ENCODE data around the gene RPL18A. TPM values are rescaled to one million over a fixed set of nuclear protein-coding genes. Genes with fewer than 3 reads are reported as not detected.

RPL18A gene
- total and polyA plus RNA-seq, 12 donors, result 345 to 2,121 (median 1,380) TPM

GRCh38 chr19:17847538-17848366, 12.0 kb upstream of the RPL18A start, which contains the start of gene JAK3:
Gene JAK3, minus strand, starts transcription at chr19:17847982. Its CDS starts 3,565 bp downstream, at chr19:17844417.
- Histone ChIP-seq H3K27ac (peak within 1 kb of the TSS in 4 of 5 donors; percentile 21 to 89 (median 72)), H3K9me3 (replicated peaks in 1 of 3) (no peaks in the 10 kb centered on the region), H3K36me3 (replicated peaks in 1 of 2) (no peaks in the 10 kb centered on the region), H3K27me3 (no peaks in the 10 kb centered on the region), H3K4me3 (peak within 1 kb of the TSS in 1 of 4 donors; percentile 48), H3K4me1 (replicated peaks in 1 of 2) (peaks cover 0 to 8% of the 10 kb centered on the region in 2 donors)
- peak in 5 of 7 donors; percentile 46 to 63 (median 57) for DNase-seq
- 8 to 13% (median 10%) methylated on average over 18 to 40 of the region's 40 CpGs for WGBS, 4 donors
- intact Hi-C loops (cut with DNase I), result no loop called here
- TF ChIP-seq CTCF (IDR thresholded peaks at IDR 0.05) (no peak), POLR2A (IDR thresholded peaks at IDR 0.05) (no peak)

GRCh38 chr19:17848595-17849292, 11.0 kb upstream of the RPL18A start:
- no peaks in the 10 kb centered on the region for H3K36me3 ChIP-seq (replicated peaks in 1 of 2)
- intact Hi-C loops (cut with DNase I), result no loop called here
- 80 to 84% (median 82%) methylated on average over 14 of the region's 14 CpGs for WGBS, 4 donors
- H3K4me3 ChIP-seq, result no peak overlapping the region
- H3K9me3 ChIP-seq (replicated peaks in 1 of 3), result no peaks in the 10 kb centered on the region
- DNase-seq, result no peak
- H3K27ac ChIP-seq, result peak overlapping the region in 2 of 5 donors; percentile 88 to 89
- no peak for TF ChIP-seq POLR2A (IDR thresholded peaks at IDR 0.05)
- no peak for TF ChIP-seq CTCF (IDR thresholded peaks at IDR 0.05)
- H3K27me3 ChIP-seq, result no peaks in the 10 kb centered on the region
- H3K4me1 ChIP-seq (replicated peaks in 1 of 2), result peaks cover 0 to 8% of the 10 kb centered on the region in 2 donors

GRCh38 chr19:17854061-17854460, 5.6 kb upstream of the RPL18A start:
- TF ChIP-seq CTCF (IDR thresholded peaks at IDR 0.05) (no peak), POLR2A (IDR thresholded peaks at IDR 0.05) (no peak)
- intact Hi-C loops (cut with DNase I), result loop anchor here in 1 of 2 donors (10.0 kb wide), 1 partner anchor 69 kb away; no protein-coding TSS in a partner anchor
- Histone ChIP-seq H3K9me3 (replicated peaks in 1 of 3) (no peaks in the 10 kb centered on the region), H3K27ac (no peak overlapping the region), H3K36me3 (replicated peaks in 1 of 2) (no peaks in the 10 kb centered on the region), H3K4me3 (no peak overlapping the region), H3K4me1 (replicated peaks in 1 of 2) (peaks cover 0 to 8% of the 10 kb centered on the region in 2 donors), H3K27me3 (no peaks in the 10 kb centered on the region)
- no peak for DNase-seq
- WGBS, 4 donors, result 85 to 94% (median 89%) methylated on average over 5 to 6 of the region's 6 CpGs
